ENCODE results near the gene TFB1M.

Gene TFB1M

DNA sequence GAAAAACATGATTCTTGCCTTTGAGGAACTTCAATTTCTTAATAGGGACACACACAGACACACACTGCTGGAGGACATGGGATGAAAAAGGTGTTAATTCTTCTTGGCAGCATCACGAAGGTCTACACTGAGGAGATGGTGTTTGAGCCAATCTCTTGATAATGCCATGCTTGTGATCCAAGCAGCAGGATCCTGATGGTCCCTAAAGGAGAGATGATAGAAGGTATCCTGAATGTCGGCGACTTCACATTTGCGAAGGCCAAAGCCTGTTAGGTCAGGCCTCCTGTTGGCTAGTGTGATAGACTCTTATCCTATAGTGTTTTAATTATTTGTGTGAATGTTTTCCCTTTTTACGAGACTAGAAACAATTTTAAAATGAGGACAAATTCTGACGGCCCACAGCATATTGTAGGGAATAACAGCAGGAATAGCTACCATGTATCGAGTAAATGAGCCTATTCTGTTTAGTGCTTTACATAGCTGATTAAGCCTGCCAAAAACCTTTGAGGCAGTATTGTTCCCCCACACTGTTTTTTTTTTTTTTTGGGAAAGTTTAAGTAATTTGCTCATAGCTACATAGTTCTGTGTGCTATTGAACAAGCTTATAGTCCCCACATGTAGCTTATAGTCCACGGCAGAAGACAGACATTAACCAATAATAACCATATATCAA, 15.3 kb upstream of the TFB1M start:
- H3K27ac ChIP-seq: no peak overlapping the region
- CTCF ChIA-PET: interaction anchor here (0.6 kb wide), 1 partner anchor 1573 kb away, joined by 3 read pairs; no protein-coding TSS in a partner anchor
- POLR2A ChIA-PET (ENCODE audit: low non-redundant PET): no interaction called here
- TF ChIP-seq, protein P1, sequence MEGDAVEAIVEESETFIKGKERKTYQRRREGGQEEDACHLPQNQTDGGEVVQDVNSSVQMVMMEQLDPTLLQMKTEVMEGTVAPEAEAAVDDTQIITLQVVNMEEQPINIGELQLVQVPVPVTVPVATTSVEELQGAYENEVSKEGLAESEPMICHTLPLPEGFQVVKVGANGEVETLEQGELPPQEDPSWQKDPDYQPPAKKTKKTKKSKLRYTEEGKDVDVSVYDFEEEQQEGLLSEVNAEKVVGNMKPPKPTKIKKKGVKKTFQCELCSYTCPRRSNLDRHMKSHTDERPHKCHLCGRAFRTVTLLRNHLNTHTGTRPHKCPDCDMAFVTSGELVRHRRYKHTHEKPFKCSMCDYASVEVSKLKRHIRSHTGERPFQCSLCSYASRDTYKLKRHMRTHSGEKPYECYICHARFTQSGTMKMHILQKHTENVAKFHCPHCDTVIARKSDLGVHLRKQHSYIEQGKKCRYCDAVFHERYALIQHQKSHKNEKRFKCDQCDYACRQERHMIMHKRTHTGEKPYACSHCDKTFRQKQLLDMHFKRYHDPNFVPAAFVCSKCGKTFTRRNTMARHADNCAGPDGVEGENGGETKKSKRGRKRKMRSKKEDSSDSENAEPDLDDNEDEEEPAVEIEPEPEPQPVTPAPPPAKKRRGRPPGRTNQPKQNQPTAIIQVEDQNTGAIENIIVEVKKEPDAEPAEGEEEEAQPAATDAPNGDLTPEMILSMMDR (conservative IDR thresholded peaks at IDR 0.05; ENCODE audit: low read depth): no peak
- no peak for DNase-seq (ENCODE audit: low spot score)

DNA sequence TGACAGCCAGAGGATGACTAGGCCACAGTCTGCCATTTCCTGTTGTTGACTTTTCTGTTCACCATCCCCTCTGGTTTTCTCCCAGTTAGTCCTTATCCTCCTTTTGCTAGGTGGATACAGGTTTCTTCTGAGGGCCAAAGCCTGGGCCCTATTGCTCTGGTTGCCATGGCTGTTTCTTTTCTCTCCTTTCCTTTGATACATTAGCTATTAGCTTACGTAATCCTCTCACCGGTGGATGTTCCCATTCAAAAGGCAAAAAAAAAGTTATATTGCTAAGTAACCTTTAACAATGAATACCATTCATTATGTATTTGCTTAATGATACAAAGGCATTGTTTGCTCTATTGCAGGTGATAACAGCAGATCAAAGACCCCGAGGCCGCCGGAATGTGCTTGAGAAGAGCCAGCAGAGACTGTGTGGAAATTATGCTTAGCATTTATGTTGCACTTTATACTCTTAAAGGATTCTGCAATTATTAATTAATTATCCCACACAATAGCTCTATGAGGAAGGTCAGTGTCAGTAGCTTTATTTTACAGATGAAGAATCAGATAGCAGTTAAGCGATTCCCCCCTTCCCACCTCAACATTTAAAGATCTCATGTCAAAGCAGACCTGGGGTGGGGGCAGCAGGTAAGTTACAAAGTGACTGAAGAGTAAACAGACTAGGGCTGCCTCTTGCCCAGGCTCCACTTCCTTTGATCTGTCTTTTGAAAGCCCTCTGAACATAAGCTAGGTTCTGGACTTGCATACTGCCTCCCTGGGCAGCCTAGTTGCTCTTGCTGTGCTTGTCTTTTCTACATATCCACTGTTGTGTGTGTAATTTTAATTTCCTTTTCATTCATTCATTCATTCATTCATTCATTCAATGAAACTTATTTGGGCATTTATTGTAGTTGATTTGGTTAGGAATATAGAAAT, 14.5 kb upstream of the TFB1M start:
- DNase-seq (ENCODE audit: low spot score): no peak
- no peak overlapping the region for H3K27ac ChIP-seq
- CTCF ChIA-PET: interaction anchor here (0.6 kb wide), 1 partner anchor 694 kb away, joined by 3 read pairs; no protein-coding TSS in a partner anchor
- POLR2A ChIA-PET (ENCODE audit: low non-redundant PET): no interaction called here
- TF ChIP-seq, protein P1 (conservative IDR thresholded peaks at IDR 0.05; ENCODE audit: low read depth): no peak

DNA sequence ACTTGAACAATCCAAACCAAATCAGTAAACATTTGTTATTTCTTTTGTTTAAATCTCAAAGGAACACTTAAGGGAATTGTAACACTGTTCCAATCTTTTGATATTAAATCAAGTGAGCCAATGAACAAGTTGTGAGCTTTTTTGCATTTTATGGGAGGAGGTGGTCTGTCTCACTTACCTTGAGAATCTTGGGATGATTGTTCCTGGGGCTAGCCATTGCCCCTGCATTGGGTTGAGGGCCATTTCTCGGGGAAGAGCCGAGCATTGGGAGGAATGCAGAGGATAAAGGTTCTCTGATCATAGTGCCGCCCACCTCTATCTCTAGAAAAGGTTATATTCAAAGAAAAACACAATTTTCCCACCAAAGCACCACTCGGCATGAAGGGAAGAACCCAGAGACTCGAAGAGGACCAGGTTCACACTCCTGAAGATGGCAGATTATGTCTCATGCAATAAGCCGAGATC, 13.8 kb upstream of the TFB1M start:
- ChIA-PET POLR2A (ENCODE audit: low non-redundant PET) (no interaction called here), CTCF (interaction anchor here (0.5 to 1.0 kb wide), 2 partner anchors 198 to 1283 kb away, joined by 3 read pairs; no protein-coding TSS in a partner anchor)
- no peak overlapping the region for H3K27ac ChIP-seq
- DNase-seq (ENCODE audit: low spot score): no peak
- TF ChIP-seq, protein P1 (conservative IDR thresholded peaks at IDR 0.05; ENCODE audit: low read depth): no peak

DNA sequence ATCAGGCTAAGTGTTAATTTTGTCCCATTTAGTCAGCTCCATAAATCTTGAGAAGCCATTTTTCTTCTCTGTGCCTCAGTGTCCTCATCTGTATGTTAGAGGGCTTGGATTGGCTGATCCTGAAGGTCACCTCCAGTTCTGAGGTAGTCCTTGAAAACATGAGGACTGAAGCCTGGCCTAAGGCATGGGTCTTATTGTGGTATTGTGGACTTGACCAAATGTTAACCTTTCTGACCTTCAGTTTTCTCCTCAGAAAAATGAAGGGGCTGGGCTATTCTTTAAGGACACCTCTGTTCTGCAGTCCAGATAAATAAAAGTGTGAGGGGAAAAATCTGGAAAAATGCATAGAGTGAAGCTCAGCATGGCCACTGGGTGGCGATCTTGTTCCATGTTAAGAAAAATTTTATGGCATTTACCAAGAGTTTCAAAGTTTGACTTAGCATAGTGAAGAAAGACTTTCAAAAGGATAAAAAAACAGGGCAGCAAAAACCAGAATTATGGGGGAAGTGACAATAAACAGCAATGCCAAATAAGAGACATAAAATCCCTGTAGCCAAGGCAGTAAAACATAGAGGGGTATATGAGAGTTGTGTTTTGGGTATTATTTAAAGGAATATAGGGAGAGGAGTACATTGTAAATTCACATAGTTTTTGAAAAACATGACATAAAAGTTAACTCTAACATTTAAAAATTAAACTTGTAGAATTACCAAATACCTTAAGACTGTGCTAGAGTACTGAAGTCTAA, 13.2 kb upstream of the TFB1M start:
- ChIA-PET POLR2A (ENCODE audit: low non-redundant PET) (no interaction called here), CTCF (interaction anchor here (0.5 to 1.0 kb wide), 8 partner anchors 120 to 1393 kb away, joined by 3 to 4 read pairs (median 3); no protein-coding TSS in a partner anchor)

DNA sequence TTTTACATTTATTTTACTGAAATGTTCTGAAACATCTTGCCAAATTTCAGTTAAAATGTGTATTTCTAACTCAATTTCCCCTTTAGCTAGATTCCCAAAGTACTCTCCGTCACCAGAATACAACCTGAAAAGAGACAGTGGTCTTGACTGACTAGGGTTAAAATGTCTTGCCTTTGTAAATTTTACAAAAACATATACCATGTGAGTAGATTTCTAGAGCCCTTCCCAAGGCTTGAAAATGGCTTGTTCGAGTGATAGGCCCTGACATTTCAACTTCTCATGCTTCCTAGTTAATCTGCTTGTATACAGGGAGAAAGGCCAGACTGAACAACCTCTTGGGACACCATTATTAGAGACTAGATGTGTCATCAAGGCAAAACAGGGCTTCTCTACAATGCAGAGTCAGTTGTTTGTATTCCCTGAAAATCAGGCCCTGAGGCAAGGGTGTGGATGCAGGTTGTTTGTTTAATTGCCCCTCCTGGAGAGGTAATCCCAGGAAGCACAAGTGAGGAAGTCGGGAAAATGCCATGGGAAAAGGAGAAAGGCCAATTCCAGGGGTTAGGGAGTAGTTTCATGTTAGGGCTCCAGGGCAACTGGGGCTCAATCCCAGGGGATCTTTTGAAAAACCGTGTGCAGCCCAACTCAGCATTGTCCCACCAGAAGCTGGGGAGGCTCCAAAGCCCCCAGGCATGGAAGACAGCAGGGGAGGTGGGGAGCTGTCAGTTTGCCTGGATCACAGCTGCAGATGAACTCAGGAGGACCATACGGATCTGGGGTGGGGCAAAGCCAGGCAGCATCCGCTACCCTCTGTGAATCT, 11.6 kb upstream of the TFB1M start:
- ChIA-PET POLR2A (ENCODE audit: low non-redundant PET) (no interaction called here), CTCF (no interaction called here)
- TF ChIP-seq, protein P1 (conservative IDR thresholded peaks at IDR 0.05; ENCODE audit: low read depth): no peak
- DNase-seq (ENCODE audit: low spot score): no peak
- no peak overlapping the region for H3K27ac ChIP-seq

More for the DNA sequence above, 13.2 kb upstream of the TFB1M start:
- no peak overlapping the region for H3K27ac ChIP-seq
- TF ChIP-seq, protein P1 (conservative IDR thresholded peaks at IDR 0.05; ENCODE audit: low read depth): peak; percentile 76
- DNase-seq (ENCODE audit: low spot score): no peak

Data from RWPE1 (cell line).